ENCODE data around the gene C1D.

DNA sequence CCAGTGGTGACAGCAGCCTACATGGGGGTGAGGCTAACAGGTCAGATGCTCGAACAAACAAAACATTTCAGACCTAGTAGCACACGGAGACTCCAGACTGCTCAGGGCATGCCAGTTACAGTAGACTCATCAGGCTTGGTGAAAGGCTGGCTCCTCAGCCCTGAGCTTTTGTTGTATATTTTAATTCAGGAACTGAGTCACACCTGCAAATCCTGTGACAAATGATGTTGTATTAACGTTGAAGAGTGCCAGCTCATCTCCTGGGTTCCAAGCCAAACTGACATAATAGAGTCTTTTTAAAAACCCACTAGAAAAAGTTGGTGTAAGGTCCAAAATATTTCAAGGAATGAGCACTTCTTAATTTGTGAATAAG, 65.3 kb downstream of the C1D start:
- TF ChIP-seq CTCF (conservative IDR thresholded peaks at IDR 0.05; ENCODE audit: low read depth, low read length) (no peak), SMC3 (IDR thresholded peaks at IDR 0.05; ENCODE audit: low read depth, low read length) (no peak)
